ENCODE measurements around the gene ELMO1.

DNA sequence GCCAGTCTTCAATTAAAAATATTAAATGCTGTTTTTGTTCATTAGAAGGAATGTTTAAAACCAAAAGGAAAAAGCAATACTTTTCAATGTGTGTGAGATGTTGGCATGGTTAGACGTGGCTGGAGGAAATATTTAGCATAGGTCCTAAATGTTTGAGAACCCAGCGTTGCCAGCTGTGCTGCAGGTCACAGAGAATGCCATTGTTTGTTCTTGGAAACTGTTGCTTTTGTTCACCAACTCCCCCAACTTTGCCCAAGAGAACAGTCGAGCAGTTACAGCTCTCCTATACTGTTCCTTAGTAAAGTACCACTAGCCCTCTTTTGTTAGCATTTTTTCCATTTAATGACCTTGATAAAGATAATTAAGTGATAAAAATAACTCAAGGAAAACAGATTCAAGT lies 44.5 kb upstream of the ELMO1 start:
- TF ChIP-seq, protein P1, sequence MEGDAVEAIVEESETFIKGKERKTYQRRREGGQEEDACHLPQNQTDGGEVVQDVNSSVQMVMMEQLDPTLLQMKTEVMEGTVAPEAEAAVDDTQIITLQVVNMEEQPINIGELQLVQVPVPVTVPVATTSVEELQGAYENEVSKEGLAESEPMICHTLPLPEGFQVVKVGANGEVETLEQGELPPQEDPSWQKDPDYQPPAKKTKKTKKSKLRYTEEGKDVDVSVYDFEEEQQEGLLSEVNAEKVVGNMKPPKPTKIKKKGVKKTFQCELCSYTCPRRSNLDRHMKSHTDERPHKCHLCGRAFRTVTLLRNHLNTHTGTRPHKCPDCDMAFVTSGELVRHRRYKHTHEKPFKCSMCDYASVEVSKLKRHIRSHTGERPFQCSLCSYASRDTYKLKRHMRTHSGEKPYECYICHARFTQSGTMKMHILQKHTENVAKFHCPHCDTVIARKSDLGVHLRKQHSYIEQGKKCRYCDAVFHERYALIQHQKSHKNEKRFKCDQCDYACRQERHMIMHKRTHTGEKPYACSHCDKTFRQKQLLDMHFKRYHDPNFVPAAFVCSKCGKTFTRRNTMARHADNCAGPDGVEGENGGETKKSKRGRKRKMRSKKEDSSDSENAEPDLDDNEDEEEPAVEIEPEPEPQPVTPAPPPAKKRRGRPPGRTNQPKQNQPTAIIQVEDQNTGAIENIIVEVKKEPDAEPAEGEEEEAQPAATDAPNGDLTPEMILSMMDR (conservative IDR thresholded peaks at IDR 0.05; ENCODE audit: low read depth, low read length) = no peak
- TF ChIP-seq EZH2 (IDR thresholded peaks at IDR 0.05; ENCODE audit: low read length, unreplicated experiment) (no peak), EZH2phosphoT487 (IDR thresholded peaks at IDR 0.05; ENCODE audit: borderline replicate concordance, low read length) (no peak)
